Endothelial cell of umbilical vein (primary cell): ENCODE measurements around the gene PGA5. TPM values are rescaled to one million over a fixed set of nuclear protein-coding genes. Genes with fewer than 3 reads are reported as not detected.

ENCODE experiments used
- BruUV-seq: library from RNA; stranded (reverse); fragments of 400-500 nt; replicated peaks from 2 replicates; lab custom pipeline; 2021; lab: Mats Ljungman, UMichigan
- CTCF ChIA-PET: fragments of 300-600, 350-600 bp; sonication (Branson Sonifier 250); formaldehyde crosslinking; loops from one replicate; lab custom pipeline; 2021; ENCODE audit warnings: antibody characterized with exemption, inconsistent platforms; lab: Charles Lee
- POLR2A ChIA-PET: fragments of 300-600, 350-600 bp; sonication (Branson Sonifier 250); formaldehyde crosslinking; loops from one replicate; lab custom pipeline; 2021; ENCODE audit warnings: antibody characterized with exemption, inconsistent platforms; lab: Charles Lee
- DNase-seq: peaks from one replicate; pipeline ENCODE4 v3.0.0-alpha.2; 2011; ENCODE audit warnings: low read depth, low spot score
- FAIRE-seq: peaks from 2 replicates; lab custom pipeline; 2011; peaks lifted over from hg19 to GRCh38; lab: Jason Lieb, UNC
- H2AFZ ChIP-seq: 2 replicates; pipeline ENCODE4 v1.6.0; 2012; ENCODE audit warnings: low read depth, low read length, control low read depth, inconsistent platforms
- H3K27ac ChIP-seq: 2 replicates; pipeline ENCODE4 v1.5.1; 2011; ENCODE audit warnings: low read depth, mild to moderate bottlenecking, control low read depth, low read length, moderate library complexity; ENCODE audit not compliant: insufficient read depth
- H3K27me3 ChIP-seq, 2 experiments: 2 replicates each; pipeline versions ENCODE4 v1.6.0 to v1.6.1; 2011; ENCODE audit warnings: low read length in 2 of 2, mixed read lengths in 1 of 2; ENCODE audit not compliant: control insufficient read depth in 2 of 2, insufficient read depth in 2 of 2
- H3K36me3 ChIP-seq, 2 experiments: 2 replicates in 1 of 2; 3 replicates in 1 of 2; pipeline ENCODE4 v1.5.1; 2011; ENCODE audit warnings: low read length in 2 of 2, mild to moderate bottlenecking in 1 of 2, moderate library complexity in 1 of 2; ENCODE audit not compliant: control insufficient read depth in 2 of 2, insufficient read depth in 2 of 2; ENCODE audit errors: extremely low read depth in 1 of 2
- H3K4me1 ChIP-seq: 3 replicates; pipeline ENCODE4 v1.5.1; 2011; ENCODE audit warnings: mild to moderate bottlenecking, low read length; ENCODE audit not compliant: control insufficient read depth, insufficient read depth; ENCODE audit errors: extremely low read depth
- H3K4me2 ChIP-seq: 2 replicates; pipeline ENCODE4 v1.6.1; 2011; ENCODE audit warnings: low read length, control low read depth, mixed read lengths; ENCODE audit not compliant: insufficient read depth
- H3K4me3 ChIP-seq, 3 experiments: fragments of 200-600 bp in 1 of 3; sonication (generic), shearing (Covaris generic) in 1 of 3; replicated peaks in 1 of 3; 2 replicates each; pipeline ENCODE4 v1.5.1; 2011 to 2016; ENCODE audit warnings: control low read depth in 3 of 3, low read length in 3 of 3, mild to moderate bottlenecking in 2 of 3, inconsistent platforms in 1 of 3, low read depth in 1 of 3, moderate library complexity in 1 of 3; ENCODE audit not compliant: insufficient read depth in 1 of 3
- H3K79me2 ChIP-seq: 2 replicates; pipeline ENCODE4 v1.6.0; 2012; ENCODE audit warnings: low read length, inconsistent platforms; ENCODE audit not compliant: control insufficient read depth, insufficient read depth
- H3K9ac ChIP-seq: replicated peaks from 2 replicates; pipeline ENCODE3; 2011; ENCODE audit warnings: low read length, control low read depth; ENCODE audit not compliant: insufficient read depth; ENCODE audit errors: extremely low read depth
- H3K9me1 ChIP-seq: replicated peaks from 3 replicates; pipeline ENCODE4 v1.6.0; 2011; ENCODE audit warnings: mild to moderate bottlenecking, low read length; ENCODE audit not compliant: control insufficient read depth, insufficient read depth; ENCODE audit errors: extremely low read depth
- H3K9me3 ChIP-seq: replicated peaks from 2 replicates; pipeline ENCODE4 v1.5.1; 2012; ENCODE audit warnings: low read length, inconsistent platforms; ENCODE audit not compliant: control insufficient read depth, insufficient read depth
- H4K20me1 ChIP-seq: replicated peaks from 2 replicates; pipeline ENCODE3; 2011; ENCODE audit warnings: mild to moderate bottlenecking, low read length; ENCODE audit not compliant: control insufficient read depth, insufficient read depth; ENCODE audit errors: extremely low read depth
- EZH2 ChIP-seq: IDR thresholded peaks from 2 replicates; pipeline ENCODE4 v1.6.1; 2012; ENCODE audit warnings: borderline replicate concordance, low read depth, mild to moderate bottlenecking, moderate library complexity, low read length, inconsistent platforms; ENCODE audit not compliant: severe bottlenecking
- FOS ChIP-seq: IDR thresholded peaks from 2 replicates; pipeline ENCODE4 v1.6.1; 2011; ENCODE audit warnings: mild to moderate bottlenecking, low read length, moderate library complexity, borderline replicate concordance; ENCODE audit not compliant: insufficient read depth
- GATA2 ChIP-seq: IDR thresholded peaks from 2 replicates; pipeline ENCODE4 v1.7.0; 2011; ENCODE audit warnings: low read depth, mild to moderate bottlenecking, moderate library complexity, mixed read lengths, low read length; ENCODE audit not compliant: insufficient read length, insufficient read depth
- JUN ChIP-seq: IDR thresholded peaks from 2 replicates; pipeline ENCODE4 v1.6.1; 2011; ENCODE audit warnings: borderline replicate concordance, low read depth; ENCODE audit not compliant: insufficient read length, insufficient read depth
- MYC ChIP-seq: IDR thresholded peaks from one replicate; pipeline ENCODE4 v1.6.1; 2011; ENCODE audit warnings: mild to moderate bottlenecking, low read depth, low read length
- POLR2A ChIP-seq: IDR thresholded peaks from 2 replicates; pipeline ENCODE4 v1.6.1; 2012; ENCODE audit warnings: low read depth, mild to moderate bottlenecking, control low read depth, low read length
- POLR2AphosphoS5 ChIP-seq: IDR thresholded peaks from 2 replicates; pipeline ENCODE4 v1.6.1; 2012; ENCODE audit warnings: low read depth, mild to moderate bottlenecking, control low read depth, low read length, moderate library complexity; ENCODE audit not compliant: insufficient read depth
- dilution Hi-C: fragments of 300-500 bp; cut with MboI; formaldehyde crosslinking; loops from one replicate; pipeline ENCODE4 v1.15.0; 2019; ENCODE audit warnings: low sequenced_read_pairs; ENCODE audit not compliant: extremely low pct_ligation_motif_present
- intact Hi-C: fragments of 100-400 bp; cut with micrococcal nuclease; formaldehyde crosslinking; loops from one replicate; pipeline ENCODE4 v1.10.0; 2022
- polyA plus RNA-seq, 4 experiments: library from polyadenylated mRNA; depleted of rRNA in 3 of 4; stranded (reverse) in 3 of 4; unstranded in 1 of 4; fragments of >200 nt; gene quantifications; 2 replicates each; pipeline versions ENCODE4 v1.2.1 to v1.2.3, GENCODE V29; 2011 to 2012; ENCODE audit warnings: missing spikeins in 1 of 4
- total RNA-seq: library from RNA; stranded (reverse); gene quantifications from 2 replicates; pipeline ENCODE4 v1.2.3, GENCODE V29; 2021
- TF ChIP-seq, protein P1 (sequence below), 2 donors: IDR thresholded peaks; 1 replicate in 1 of 2; 2 replicates in 1 of 2; pipeline ENCODE4 v1.5.1; 2011; ENCODE audit warnings: low read length in 2 of 2, mild to moderate bottlenecking in 2 of 2, moderate library complexity in 2 of 2, control low read depth in 1 of 2, inconsistent platforms in 1 of 2, low read depth in 1 of 2; ENCODE audit not compliant: insufficient read depth in 1 of 2; ENCODE audit errors: extremely low read depth in 1 of 2
- TF ChIP-seq, protein P2 (sequence below): IDR thresholded peaks from 2 replicates; pipeline ENCODE4 v1.6.1; 2011; ENCODE audit not compliant: insufficient read depth, insufficient read length

Gene PGA5
- total and polyA plus RNA-seq, 2 donors (not counting 3 experiments of a cell fraction or from before 2014, with no cell fraction given) = not detected

DNA sequence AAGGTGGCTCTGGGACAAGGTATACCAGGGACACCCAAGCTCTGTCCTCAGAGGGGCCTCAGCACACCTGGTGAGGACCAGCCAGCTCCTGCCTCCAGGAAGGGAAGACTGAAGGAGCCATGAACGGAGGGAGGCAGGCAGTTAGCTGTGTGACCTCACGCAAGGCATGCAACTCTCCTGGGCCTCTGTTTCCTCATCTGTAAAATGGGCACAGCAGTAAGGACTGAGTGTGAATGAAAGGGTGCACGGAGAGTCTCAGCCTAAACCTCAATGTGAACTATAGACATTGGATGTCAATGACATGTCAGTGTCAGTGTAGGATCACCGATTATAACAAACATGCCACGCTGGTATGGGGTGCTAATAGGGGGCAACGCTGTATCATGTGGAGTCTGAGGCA, 18.4 kb downstream of the PGA5 start:
- Histone ChIP-seq H3K9me1 (no peaks in the 10 kb centered on the region), H3K27me3 (no peaks in the 10 kb centered on the region), H3K4me3 (no peak overlapping the region), H3K4me2 (no peak overlapping the region), H3K9ac (no peak overlapping the region), H3K9me3 (no peaks in the 10 kb centered on the region), H2AFZ (no peak overlapping the region), H3K4me1 (no peaks in the 10 kb centered on the region), H3K79me2 (no peaks in the 10 kb centered on the region), H4K20me1 (no peaks in the 10 kb centered on the region), H3K27ac (no peak overlapping the region), H3K36me3 (no peaks in the 10 kb centered on the region)
- BruUV-seq = no TSS peak
- TF ChIP-seq, protein P1, sequence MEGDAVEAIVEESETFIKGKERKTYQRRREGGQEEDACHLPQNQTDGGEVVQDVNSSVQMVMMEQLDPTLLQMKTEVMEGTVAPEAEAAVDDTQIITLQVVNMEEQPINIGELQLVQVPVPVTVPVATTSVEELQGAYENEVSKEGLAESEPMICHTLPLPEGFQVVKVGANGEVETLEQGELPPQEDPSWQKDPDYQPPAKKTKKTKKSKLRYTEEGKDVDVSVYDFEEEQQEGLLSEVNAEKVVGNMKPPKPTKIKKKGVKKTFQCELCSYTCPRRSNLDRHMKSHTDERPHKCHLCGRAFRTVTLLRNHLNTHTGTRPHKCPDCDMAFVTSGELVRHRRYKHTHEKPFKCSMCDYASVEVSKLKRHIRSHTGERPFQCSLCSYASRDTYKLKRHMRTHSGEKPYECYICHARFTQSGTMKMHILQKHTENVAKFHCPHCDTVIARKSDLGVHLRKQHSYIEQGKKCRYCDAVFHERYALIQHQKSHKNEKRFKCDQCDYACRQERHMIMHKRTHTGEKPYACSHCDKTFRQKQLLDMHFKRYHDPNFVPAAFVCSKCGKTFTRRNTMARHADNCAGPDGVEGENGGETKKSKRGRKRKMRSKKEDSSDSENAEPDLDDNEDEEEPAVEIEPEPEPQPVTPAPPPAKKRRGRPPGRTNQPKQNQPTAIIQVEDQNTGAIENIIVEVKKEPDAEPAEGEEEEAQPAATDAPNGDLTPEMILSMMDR (IDR thresholded peaks at IDR 0.05; ENCODE audit: extremely low read depth in 1 of 2, insufficient read depth in 1 of 2, low read depth in 1 of 2, low read length in 2 of 2) = no peak
- TF ChIP-seq POLR2AphosphoS5 = no peak
- no peak for TF ChIP-seq MYC
- TF ChIP-seq JUN = no peak
- no peak for TF ChIP-seq GATA2
- TF ChIP-seq POLR2A = no peak
- TF ChIP-seq FOS = no peak
- TF ChIP-seq, protein P2, sequence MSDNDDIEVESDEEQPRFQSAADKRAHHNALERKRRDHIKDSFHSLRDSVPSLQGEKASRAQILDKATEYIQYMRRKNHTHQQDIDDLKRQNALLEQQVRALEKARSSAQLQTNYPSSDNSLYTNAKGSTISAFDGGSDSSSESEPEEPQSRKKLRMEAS = no peak
- no peak for TF ChIP-seq EZH2
- DNase-seq = no peak
- POLR2A ChIA-PET = no interaction called here
- CTCF ChIA-PET = interaction anchor here (0.9 to 1.4 kb wide), 3 partner anchors 19 to 126 kb away, joined by 3 to 4 read pairs (median 4); partner anchors contain the start of gene VWCE
- no peak for FAIRE-seq
- dilution Hi-C loops = no loop called here
- intact Hi-C loops = loop anchor here (10.0 kb wide), 1 partner anchor 75 kb away; the partner anchor contains the start of genes DDB1 and TKFC
